GM18498 (cell line): ENCODE results near the gene ZIC5.

ENCODE experiments used
- ATAC-seq: cut with Tn5 transposase; IDR thresholded peaks from one replicate; pipeline ENCODE4 v1.9.1; 2021; ENCODE audit warnings: mild to moderate bottlenecking, moderate library complexity; ENCODE audit not compliant: unreplicated experiment

ZIC5 gene

GRCh38 chr13:99941086-99941485 lies 30.5 kb downstream of the ZIC5 start:
- ATAC-seq: no peak

- no peak for ATAC-seq
Observed at GRCh38 chr13:99938635-99939034, 32.9 kb downstream of the ZIC5 start.

- ATAC-seq: no peak
Observed at GRCh38 chr13:99935772-99936171, 35.8 kb downstream of the ZIC5 start.

- ATAC-seq: no peak
Observed at GRCh38 chr13:99932912-99933311, 38.7 kb downstream of the ZIC5 start.

- no peak for ATAC-seq
Observed at GRCh38 chr13:99930925-99931324, 40.6 kb downstream of the ZIC5 start.

- ATAC-seq: no peak
Observed at GRCh38 chr13:99929866-99930265, 41.7 kb downstream of the ZIC5 start.

- ATAC-seq: no peak
Observed at GRCh38 chr13:99926014-99926731, 45.4 kb downstream of the ZIC5 start.

GRCh38 chr13:99923877-99924582 lies 47.5 kb downstream of the ZIC5 start:
- no peak for ATAC-seq

GRCh38 chr13:99922631-99923404 lies 48.7 kb downstream of the ZIC5 start:
- ATAC-seq: no peak

- ATAC-seq: no peak
Observed at GRCh38 chr13:99919132-99919531, 52.4 kb downstream of the ZIC5 start.

GRCh38 chr13:99916366-99917103 lies 55.0 kb downstream of the ZIC5 start:
- ATAC-seq: peak; percentile 91

- no peak for ATAC-seq
Observed at GRCh38 chr13:99913167-99913566, 58.4 kb downstream of the ZIC5 start.
